Osteoblast (primary cell): Measurements from ENCODE around the gene MED25. TPM values are rescaled to one million over a fixed set of nuclear protein-coding genes. Genes with fewer than 3 reads are reported as not detected.

Source experiments
- DNase-seq: peaks from one replicate; pipeline ENCODE4 v3.0.0; 2011; ENCODE audit warnings: low spot score, mixed read lengths; ENCODE audit not compliant: insufficient read length; ENCODE audit errors: missing footprints
- H2AFZ ChIP-seq: 2 replicates; pipeline ENCODE4 v1.6.0; 2011; ENCODE audit warnings: mild to moderate bottlenecking, low read length
- H3K27ac ChIP-seq: 2 replicates; pipeline ENCODE4 v1.5.1; 2011; ENCODE audit warnings: mild to moderate bottlenecking, low read depth, low read length, moderate library complexity
- H3K27me3 ChIP-seq: 2 replicates; pipeline ENCODE4 v1.6.0; 2012; ENCODE audit warnings: mild to moderate bottlenecking, control low read depth, inconsistent platforms, low read length, moderate library complexity; ENCODE audit not compliant: insufficient read depth
- H3K36me3 ChIP-seq: 2 replicates; pipeline ENCODE4 v1.5.1; 2011; ENCODE audit warnings: mild to moderate bottlenecking, low read length, control low read depth, moderate library complexity; ENCODE audit not compliant: insufficient read depth
- H3K4me1 ChIP-seq: 2 replicates; pipeline ENCODE4 v1.5.1; 2011; ENCODE audit warnings: mild to moderate bottlenecking, low read length, control low read depth, moderate library complexity; ENCODE audit not compliant: insufficient read depth
- H3K4me2 ChIP-seq: 2 replicates; pipeline ENCODE4 v1.6.0; 2011; ENCODE audit warnings: mild to moderate bottlenecking, low read length; ENCODE audit not compliant: insufficient read depth
- H3K4me3 ChIP-seq: fragments of 200-600 bp; sonication (generic); 3 replicates; pipeline ENCODE4 v1.5.1; 2012; ENCODE audit warnings: mild to moderate bottlenecking, low read length, inconsistent platforms; ENCODE audit not compliant: insufficient read depth
- H3K79me2 ChIP-seq: 2 replicates; pipeline ENCODE4 v1.6.0; 2012; ENCODE audit warnings: mild to moderate bottlenecking, low read length, control low read depth, inconsistent platforms; ENCODE audit not compliant: insufficient read depth
- H3K9me3 ChIP-seq: 2 replicates; pipeline ENCODE4 v1.5.1; 2011; ENCODE audit warnings: low read depth, low read length, control low read depth
- H4K20me1 ChIP-seq: 2 replicates; pipeline ENCODE4 v1.6.0; 2012; ENCODE audit warnings: mild to moderate bottlenecking, low read length, control low read depth; ENCODE audit not compliant: insufficient read depth
- total RNA-seq: library from RNA; depleted of rRNA; stranded (reverse); fragments of >200 nt; gene quantifications from 2 replicates; pipeline ENCODE4 v1.2.3, GENCODE V29; 2012
- TF ChIP-seq, protein P1 (sequence below): IDR thresholded peaks from 2 replicates; pipeline ENCODE4 v1.5.1; 2011; ENCODE audit warnings: mild to moderate bottlenecking, low read depth, low read length, moderate library complexity; ENCODE audit errors: extremely low read depth

The MED25 gene
- total RNA-seq, 1 donor = 19.5 TPM

DNA sequence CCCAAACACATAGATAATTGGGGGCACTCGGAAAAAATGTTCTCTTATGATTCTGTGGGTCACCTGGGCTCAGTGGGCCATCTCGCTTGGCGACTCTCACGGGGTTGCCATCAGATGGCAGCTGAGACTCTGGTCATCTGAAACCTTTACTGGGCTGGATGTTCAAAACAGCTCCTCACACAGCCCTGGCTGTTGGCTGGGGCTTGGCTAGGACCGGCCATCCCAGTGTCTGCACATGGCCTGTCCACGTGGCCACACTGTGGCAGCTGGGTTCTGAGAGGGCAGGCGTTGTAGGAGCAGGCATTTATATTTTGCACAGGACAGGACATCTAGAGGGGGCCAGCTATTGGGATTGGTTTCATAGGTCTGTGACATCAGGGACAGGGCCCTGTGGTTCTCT lies 15.5 kb downstream of the MED25 start:
- Histone ChIP-seq H3K4me2 (no peak overlapping the region), H3K79me2 (no peaks in the 10 kb centered on the region), H3K27me3 (no peaks in the 10 kb centered on the region), H3K36me3 (peaks cover 42% of the 10 kb centered on the region), H3K4me1 (peaks cover 10% of the 10 kb centered on the region), H2AFZ (no peak overlapping the region), H3K9me3 (no peaks in the 10 kb centered on the region), H4K20me1 (peaks cover 4% of the 10 kb centered on the region), H3K27ac (no peak overlapping the region), H3K4me3 (no peak overlapping the region)
- DNase-seq = peak; percentile 47
- TF ChIP-seq, protein P1, sequence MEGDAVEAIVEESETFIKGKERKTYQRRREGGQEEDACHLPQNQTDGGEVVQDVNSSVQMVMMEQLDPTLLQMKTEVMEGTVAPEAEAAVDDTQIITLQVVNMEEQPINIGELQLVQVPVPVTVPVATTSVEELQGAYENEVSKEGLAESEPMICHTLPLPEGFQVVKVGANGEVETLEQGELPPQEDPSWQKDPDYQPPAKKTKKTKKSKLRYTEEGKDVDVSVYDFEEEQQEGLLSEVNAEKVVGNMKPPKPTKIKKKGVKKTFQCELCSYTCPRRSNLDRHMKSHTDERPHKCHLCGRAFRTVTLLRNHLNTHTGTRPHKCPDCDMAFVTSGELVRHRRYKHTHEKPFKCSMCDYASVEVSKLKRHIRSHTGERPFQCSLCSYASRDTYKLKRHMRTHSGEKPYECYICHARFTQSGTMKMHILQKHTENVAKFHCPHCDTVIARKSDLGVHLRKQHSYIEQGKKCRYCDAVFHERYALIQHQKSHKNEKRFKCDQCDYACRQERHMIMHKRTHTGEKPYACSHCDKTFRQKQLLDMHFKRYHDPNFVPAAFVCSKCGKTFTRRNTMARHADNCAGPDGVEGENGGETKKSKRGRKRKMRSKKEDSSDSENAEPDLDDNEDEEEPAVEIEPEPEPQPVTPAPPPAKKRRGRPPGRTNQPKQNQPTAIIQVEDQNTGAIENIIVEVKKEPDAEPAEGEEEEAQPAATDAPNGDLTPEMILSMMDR = no peak

GRCh38 chr19:49835562-49835961 lies 17.5 kb downstream of the MED25 start:
- Histone ChIP-seq H3K4me3 (no peak overlapping the region), H2AFZ (no peak overlapping the region), H3K27me3 (no peaks in the 10 kb centered on the region), H3K27ac (no peak overlapping the region), H3K79me2 (no peaks in the 10 kb centered on the region), H3K4me2 (no peak overlapping the region), H3K4me1 (peaks cover 10% of the 10 kb centered on the region), H3K36me3 (peaks cover 58% of the 10 kb centered on the region), H4K20me1 (no peaks in the 10 kb centered on the region), H3K9me3 (no peaks in the 10 kb centered on the region)
- DNase-seq = peak; percentile 41
- TF ChIP-seq, protein P1 = no peak

DNA sequence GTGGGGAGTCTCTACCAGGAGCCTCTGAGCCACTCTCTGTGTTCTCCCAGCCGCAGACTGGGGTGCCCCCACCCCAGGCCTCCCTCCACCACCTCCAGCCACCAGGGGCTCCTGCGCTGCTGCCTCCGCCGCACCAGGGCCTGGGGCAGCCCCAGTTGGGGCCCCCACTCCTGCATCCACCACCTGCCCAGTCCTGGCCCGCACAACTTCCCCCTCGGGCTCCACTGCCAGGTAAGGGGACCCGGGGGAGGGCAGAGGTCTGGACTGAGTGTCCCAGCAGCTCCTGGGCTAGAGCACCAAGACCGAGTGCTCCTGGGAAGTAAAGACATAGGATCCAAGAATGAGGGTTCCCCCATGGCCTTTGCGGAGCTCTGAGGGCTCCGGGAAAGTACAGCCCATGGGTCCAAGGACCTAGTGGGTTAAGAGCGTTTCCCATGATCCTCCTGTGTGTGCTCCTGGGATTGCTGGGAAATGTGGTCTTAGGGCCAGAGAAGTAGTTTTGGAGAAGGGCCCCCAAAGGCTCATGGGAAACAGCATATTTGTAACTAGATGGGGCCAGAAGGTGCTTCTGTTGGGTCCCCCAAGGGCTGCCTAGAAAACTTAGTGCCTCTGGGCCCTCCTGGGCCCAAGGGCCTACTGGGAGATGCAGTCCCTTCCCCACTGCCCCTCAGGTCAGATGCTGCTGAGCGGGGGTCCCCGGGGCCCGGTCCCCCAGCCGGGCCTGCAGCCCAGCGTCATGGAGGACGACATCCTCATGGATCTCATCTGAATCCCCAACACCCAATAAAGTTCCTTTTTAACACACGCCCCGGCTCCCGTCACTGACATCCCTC lies 18.3 kb downstream of the MED25 start:
- Histone ChIP-seq H3K4me3 (no peak overlapping the region), H4K20me1 (no peaks in the 10 kb centered on the region), H3K27ac (no peak overlapping the region), H3K4me2 (no peak overlapping the region), H3K4me1 (peaks cover 10% of the 10 kb centered on the region), H3K36me3 (peaks cover 60% of the 10 kb centered on the region), H2AFZ (no peak overlapping the region), H3K27me3 (no peaks in the 10 kb centered on the region), H3K79me2 (no peaks in the 10 kb centered on the region), H3K9me3 (no peaks in the 10 kb centered on the region)
- peak; percentile 76 for DNase-seq
- TF ChIP-seq, protein P1 = no peak

DNA sequence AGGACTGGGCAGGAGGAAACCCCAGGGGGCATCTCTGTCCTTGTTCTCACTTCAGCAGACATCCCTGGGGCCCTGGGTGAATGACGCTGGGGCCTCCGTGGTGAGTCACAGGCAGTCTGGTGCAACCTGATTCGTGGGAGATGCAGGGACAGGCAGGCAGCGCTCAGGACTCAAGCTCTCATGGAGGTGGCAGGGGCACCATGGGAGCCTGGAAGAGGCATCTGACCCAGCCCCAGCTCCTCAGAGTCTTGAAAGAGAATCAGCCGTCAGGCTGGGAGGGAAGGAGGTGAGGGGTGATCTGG lies 18.9 kb downstream of the MED25 start:
- Histone ChIP-seq H3K27ac (no peak overlapping the region), H3K27me3 (no peaks in the 10 kb centered on the region), H2AFZ (no peak overlapping the region), H3K4me2 (no peak overlapping the region), H3K4me3 (no peak overlapping the region), H3K36me3 (peaks cover 57% of the 10 kb centered on the region), H3K79me2 (no peaks in the 10 kb centered on the region), H4K20me1 (no peaks in the 10 kb centered on the region), H3K9me3 (no peaks in the 10 kb centered on the region), H3K4me1 (peaks cover 9% of the 10 kb centered on the region)
- TF ChIP-seq, protein P1 = no peak
- DNase-seq = peak; percentile 62
